Measurements from ENCODE around the gene COX7C.

GRCh38 chr5:86665984-86666760 is 48.4 kb downstream of the COX7C start:
- TF ChIP-seq CTCF (IDR thresholded peaks at IDR 0.05): no peak
- peak in 1 of 3 donors; percentile 14 for TF ChIP-seq POLR2A (IDR thresholded peaks at IDR 0.05)
